TTC549 (cell line): ENCODE measurements around the gene STK16.
"Not testable (repeated sequence)": the region's sequence is repeated elsewhere in the genome, so short reads cannot be mapped to it uniquely, and the experiment has no call there.

ENCODE experiments used
- FAIRE-seq: peaks from 2 replicates; lab custom pipeline; 2012; peaks lifted over from hg19 to GRCh38; lab: Jason Lieb, UNC

The STK16 gene

DNA sequence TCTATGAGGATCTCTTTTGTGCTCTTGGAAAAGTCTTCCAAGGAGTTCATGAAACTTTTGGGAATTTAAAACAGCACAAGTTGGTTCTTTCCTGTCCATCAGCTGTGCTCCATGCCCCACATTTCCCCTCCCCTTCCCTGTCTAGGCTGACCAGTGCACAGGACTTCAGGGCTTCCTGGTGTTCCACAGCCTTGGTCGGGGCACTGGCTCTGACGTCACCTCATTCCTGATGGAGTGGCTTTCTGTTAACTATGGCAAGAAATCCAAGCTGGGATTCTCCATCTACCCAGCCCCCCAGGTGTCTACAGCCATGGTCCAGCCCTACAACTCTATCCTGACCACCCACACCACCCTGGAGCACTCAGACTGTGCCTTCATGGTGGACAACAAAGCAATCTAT, 25.7 kb downstream of the STK16 start:
- no peak for FAIRE-seq

DNA sequence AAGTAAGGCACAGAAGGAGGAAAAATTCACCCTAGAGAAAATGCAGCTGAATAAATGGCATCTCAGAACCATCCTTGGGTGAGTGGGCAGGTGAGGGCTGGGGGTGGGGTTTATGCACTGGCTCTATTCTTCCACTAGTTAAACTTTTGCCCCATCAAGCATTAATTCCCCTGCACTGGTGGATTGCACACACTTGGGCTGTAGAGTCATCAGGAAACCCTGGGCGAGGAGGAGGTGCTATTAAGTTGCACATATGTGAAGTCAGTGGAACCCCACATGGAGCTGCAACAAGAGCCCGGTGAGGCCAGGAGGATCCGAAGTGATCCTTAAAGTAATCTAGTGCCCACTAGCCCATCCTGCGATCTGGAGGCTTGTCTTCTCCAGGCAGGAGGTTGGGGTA, 27.1 kb downstream of the STK16 start:
- no peak for FAIRE-seq

GRCh38 chr2:219272995-219273394, 27.7 kb downstream of the STK16 start:
- no peak for FAIRE-seq

- no peak for FAIRE-seq
These were observed 28.7 kb downstream of the STK16 start for GRCh38 chr2:219273937-219274336.

- no peak for FAIRE-seq
These were observed 29.2 kb downstream of the STK16 start for GRCh38 chr2:219274361-219274921.

GRCh38 chr2:219277703-219278654, 32.7 kb downstream of the STK16 start:
- FAIRE-seq, result peak; percentile 56

DNA sequence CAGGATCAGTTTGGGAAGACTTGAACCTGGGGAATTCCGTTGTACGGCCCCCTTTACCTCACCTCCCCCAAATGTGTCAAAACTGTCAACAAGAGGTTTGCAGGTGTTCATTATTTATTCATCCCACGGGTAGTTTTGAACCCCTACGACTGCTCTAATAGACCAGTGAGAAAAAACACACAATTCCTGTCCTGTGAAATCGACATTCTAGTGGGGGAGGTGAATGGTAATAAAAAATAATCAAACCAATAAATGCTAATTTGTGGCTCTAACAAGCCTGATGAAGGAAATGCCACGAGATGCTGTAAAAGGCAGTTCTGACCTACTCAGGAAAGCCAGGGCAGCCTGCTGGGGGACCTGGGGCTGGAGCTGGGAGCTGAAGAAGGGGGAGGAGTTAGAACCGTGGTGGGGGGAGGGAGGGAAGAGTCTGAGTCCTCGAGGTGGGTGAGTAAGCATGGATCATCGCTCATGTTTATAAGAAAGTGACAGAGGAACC, 33.4 kb downstream of the STK16 start:
- no peak for FAIRE-seq

DNA sequence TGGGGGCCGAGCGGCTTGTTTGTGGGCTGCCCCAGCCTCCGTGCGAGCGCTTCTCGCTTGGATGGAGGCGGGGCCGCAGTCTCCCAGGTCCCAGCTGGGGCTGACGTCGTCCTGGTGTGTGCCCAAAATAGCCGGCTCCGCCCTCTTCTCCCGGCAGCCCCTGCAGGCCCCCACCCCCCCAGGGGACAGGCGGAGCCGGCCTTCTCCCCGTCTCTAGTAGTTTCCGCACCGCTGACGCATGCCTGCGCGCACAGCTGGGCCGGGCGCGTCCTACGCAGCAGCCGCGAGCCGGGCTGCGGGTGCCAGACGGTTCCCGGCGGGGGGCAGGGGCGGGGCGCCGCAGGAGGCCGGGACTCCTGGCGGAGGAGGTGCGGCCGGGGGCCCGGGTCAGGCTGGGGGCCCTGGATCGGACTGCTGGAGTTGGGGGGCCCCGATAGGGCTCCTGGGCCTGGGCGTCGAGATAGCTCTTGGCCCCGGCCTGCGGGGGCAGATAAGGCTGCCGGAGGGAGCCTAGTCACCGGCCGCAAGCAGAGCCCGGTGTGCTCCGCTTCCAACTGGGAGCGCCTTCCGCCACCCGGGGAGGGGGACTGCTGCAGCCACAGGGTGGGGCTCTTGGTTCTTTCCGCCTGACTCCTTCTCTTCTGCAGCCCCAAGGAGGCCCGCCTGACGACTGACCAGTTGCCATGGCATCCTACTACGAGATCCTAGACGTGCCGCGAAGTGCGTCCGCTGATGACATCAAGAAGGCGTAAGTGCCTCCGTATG, 34.1 kb downstream of the STK16 start, which contains the start of gene DNAJB2:
Gene DNAJB2 (plus strand): TSS at position 216 of the 765 bp plus-strand sequence. CDS start 468 bp downstream, at position 684.
- peak; percentile 62 for FAIRE-seq

- no peak for FAIRE-seq
These were observed 34.7 kb downstream of the STK16 start for GRCh38 chr2:219279916-219280516.

- no peak for FAIRE-seq
These were observed 35.4 kb downstream of the STK16 start for GRCh38 chr2:219280651-219281050.

- no peak for FAIRE-seq
These were observed 36.3 kb downstream of the STK16 start for GRCh38 chr2:219281588-219281987.

- no peak for FAIRE-seq
These were observed 37.1 kb downstream of the STK16 start for GRCh38 chr2:219282375-219282774.

- FAIRE-seq, result no peak
These were observed 37.8 kb downstream of the STK16 start for GRCh38 chr2:219282943-219283581.

DNA sequence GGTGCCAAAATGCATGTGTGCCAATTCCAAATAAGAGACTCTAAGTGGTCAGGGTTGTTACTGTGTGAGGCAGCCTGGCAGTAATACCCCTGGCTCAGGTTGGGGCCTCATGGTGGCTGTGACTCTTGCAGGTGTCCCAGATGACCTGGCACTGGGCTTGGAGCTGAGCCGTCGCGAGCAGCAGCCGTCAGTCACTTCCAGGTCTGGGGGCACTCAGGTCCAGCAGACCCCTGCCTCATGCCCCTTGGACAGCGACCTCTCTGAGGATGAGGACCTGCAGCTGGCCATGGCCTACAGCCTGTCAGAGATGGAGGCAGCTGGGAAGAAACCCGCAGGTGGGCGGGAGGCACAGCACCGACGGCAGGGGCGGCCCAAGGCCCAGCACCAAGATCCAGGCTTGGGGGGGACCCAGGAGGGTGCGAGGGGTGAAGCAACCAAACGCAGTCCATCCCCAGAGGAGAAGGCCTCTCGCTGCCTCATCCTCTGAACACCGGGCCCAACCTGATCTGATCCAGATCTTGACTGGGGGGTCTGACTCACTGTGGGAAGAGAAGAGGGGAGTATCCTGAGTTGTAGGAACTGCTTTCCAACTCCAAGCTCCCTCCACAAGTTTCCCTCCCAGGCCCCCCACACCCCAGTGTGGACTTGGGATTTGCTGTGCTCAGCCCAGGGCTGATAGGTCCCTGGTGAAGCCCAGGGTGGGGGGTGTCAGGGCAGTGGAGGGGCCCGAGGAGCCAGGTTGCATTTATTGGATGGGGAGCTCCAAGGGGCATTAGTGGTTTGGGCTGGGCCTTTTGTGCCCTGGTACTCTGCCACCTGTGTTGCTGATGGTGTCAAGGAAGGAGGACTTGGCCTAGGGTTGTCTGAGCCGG, 39.5 kb downstream of the STK16 start:
- no peak for FAIRE-seq

GRCh38 chr2:219285373-219285735, 40.1 kb downstream of the STK16 start:
- no peak for FAIRE-seq

DNA sequence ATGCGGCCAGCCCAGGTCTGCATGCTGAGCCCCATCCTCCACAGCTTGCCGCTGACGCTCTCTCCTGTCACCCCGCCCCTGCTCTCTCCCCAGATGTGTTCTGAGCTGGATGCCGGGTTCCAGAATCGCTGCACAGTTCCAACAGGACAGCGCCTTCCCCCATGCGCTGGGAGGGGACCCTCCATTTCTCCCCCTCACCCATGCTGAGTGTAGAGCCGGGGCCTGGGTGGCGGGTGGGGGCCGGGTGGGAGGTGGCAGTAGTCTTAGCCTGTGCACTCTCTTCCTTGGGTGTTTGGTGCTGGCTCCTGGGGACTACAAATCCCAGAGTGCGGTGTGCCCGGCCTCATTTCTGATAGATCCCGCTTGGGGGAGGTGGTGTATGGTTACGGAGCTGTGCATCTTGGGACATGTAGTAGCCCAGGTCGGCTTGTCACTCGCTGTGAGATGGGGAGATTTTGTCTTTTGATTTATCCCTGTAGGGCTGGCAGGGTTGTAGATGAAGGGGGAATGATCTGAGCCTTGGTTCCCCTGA, 40.7 kb downstream of the STK16 start:
- FAIRE-seq, result no peak

GRCh38 chr2:219286436-219287115, 41.3 kb downstream of the STK16 start:
- no peak for FAIRE-seq

DNA sequence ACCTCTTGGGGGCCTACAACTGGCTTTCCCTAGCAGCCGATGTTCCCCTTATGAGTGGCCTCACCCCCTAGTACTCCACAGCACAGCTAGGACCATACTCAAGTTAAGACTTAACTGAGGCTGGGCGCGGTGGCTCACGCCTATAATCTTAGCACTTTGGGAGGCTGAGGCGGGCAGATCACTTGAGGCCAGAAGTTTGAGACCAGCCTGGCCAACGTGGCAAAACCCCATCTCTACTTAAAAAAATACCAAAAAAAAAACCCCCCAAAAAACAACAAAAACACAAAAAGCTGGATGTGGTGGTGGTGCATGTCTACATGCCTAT, 41.8 kb downstream of the STK16 start:
- FAIRE-seq, result not testable (repeated sequence)

DNA sequence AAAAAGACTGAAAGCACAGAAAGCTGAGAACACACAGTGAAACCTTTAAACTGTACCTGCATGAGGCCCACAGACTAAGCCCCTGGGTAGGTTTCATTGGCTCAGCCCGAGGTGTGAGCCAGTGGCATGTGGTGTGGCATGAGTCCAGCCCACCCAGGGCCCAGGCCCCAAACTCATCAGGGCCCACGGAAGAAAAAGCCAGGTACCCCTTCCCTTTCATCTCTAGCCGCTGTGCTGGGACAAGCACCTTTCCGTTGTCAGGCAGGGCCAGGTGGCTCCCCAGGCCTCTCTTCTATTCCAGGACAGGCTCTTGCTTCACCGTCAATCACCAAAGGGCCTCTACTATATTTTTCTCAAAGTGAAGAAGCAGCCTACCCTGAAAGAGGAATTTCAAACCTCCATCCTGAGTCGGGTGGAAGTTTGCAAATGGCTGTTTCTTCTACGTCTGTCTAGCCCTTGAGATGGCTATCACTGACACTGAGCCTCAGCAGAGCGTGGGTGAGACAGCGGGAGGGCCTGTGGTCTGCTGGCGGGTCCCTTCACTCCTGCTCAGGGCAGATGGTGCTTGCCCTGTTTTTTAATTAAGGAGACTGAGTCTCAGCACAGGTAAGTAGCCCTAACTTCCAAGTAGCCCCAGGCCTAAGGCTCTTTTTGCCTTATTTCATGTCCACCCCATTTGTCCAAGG, 42.4 kb downstream of the STK16 start:
- no peak for FAIRE-seq

DNA sequence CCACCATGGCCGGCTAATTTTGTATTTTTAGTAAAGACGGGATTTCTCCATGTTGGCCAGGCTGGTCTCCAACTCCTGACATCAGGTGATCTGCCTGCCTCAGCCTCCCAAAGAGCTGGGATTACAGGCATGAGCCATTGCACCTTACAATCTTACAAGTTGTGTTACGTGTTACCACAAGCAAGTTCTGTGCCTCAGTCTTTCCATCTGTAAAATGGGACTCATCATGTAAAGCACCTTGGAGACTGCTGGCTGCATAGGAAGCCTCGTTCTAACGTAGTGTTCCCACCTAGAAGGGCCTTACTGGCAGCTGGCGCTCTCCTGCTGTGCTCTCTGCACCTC, 43.9 kb downstream of the STK16 start:
- no peak for FAIRE-seq
